HEK293 (cell line): Measurements from ENCODE around the gene MAPKAP1.

ENCODE experiments used
- CTCF ChIA-PET: fragments of 350-600 bp; formaldehyde crosslinking; extraction: SDS; loops from one replicate; lab custom pipeline; 2021; ENCODE audit warnings: antibody characterized with exemption; lab: Yijun Ruan, JAX
- POLR2A ChIA-PET: fragments of 300-600 bp; formaldehyde crosslinking; extraction: SDS; loops from one replicate; lab custom pipeline; 2020; ENCODE audit warnings: antibody characterized with exemption, inconsistent platforms; lab: Yijun Ruan, JAX
- H3K27ac ChIP-seq: fragments of 200-500 bp; sonication (Bioruptor generic); 2 replicates; pipeline ENCODE4 v1.5.1; 2014; ENCODE audit warnings: low read depth, low read length, control low read depth, inconsistent platforms; ENCODE audit errors: extremely low read depth
- H3K36me3 ChIP-seq, 2 experiments: fragments of 200-500 bp in 1 of 2; sonication (Bioruptor generic) in 1 of 2; 1 replicate in 1 of 2; 2 replicates in 1 of 2; pipeline ENCODE4 v1.5.1; 2014 to 2017; ENCODE audit warnings: inconsistent platforms in 2 of 2, low read length in 2 of 2; ENCODE audit not compliant: control insufficient read depth in 2 of 2, insufficient read depth in 1 of 2
- H3K4me1 ChIP-seq: fragments of 200-500 bp; sonication (Bioruptor generic); 2 replicates; pipeline ENCODE4 v1.5.1; 2014; ENCODE audit warnings: mild to moderate bottlenecking, low read length, inconsistent platforms; ENCODE audit not compliant: control insufficient read depth, insufficient read depth
- H3K4me3 ChIP-seq: 2 replicates; pipeline ENCODE4 v1.5.1; 2011; ENCODE audit warnings: low read depth, mild to moderate bottlenecking, control low read depth, low read length, moderate library complexity
- H3K9me3 ChIP-seq: fragments of 200-500 bp; sonication (Bioruptor generic); 2 replicates; pipeline ENCODE4 v1.5.1; 2014; ENCODE audit warnings: low read depth, low read length, inconsistent platforms; ENCODE audit not compliant: control insufficient read depth, insufficient read depth
- HOXD13 ChIP-seq: sonication (generic); formaldehyde crosslinking; IDR thresholded peaks from 2 replicates; pipeline ENCODE4 v1.8.0; 2022; ENCODE audit warnings: missing genetic modification reagents, borderline replicate concordance
- ZFP69B ChIP-seq: fragments of 450-650 bp; formaldehyde crosslinking; IDR thresholded peaks from 2 replicates; pipeline ENCODE4 v1.5.1; 2016; ENCODE audit warnings: missing biosample characterization, missing genetic modification characterization
- ZNF112 ChIP-seq: fragments of 450-650 bp; formaldehyde crosslinking; IDR thresholded peaks from 2 replicates; pipeline ENCODE4 v1.5.0; 2017; ENCODE audit warnings: missing biosample characterization, missing genetic modification characterization
- ZNF121 ChIP-seq: fragments of 450-650 bp; formaldehyde crosslinking; IDR thresholded peaks from 2 replicates; pipeline ENCODE4 v1.5.1; 2016; ENCODE audit warnings: missing biosample characterization, missing genetic modification characterization
- ZNF211 ChIP-seq: fragments of 450-650 bp; formaldehyde crosslinking; IDR thresholded peaks from 2 replicates; pipeline ENCODE4 v1.5.1; 2016; ENCODE audit warnings: low read depth, missing biosample characterization, missing genetic modification characterization
- ZNF223 ChIP-seq: fragments of 450-650 bp; formaldehyde crosslinking; IDR thresholded peaks from 2 replicates; pipeline ENCODE4 v1.5.1; 2016; ENCODE audit warnings: missing biosample characterization, missing genetic modification characterization
- ZNF354C ChIP-seq: fragments of 450-650 bp; formaldehyde crosslinking; IDR thresholded peaks from 2 replicates; pipeline ENCODE4 v1.5.1; 2016; ENCODE audit warnings: missing biosample characterization, missing genetic modification characterization, low read depth, borderline replicate concordance
- ZNF37A ChIP-seq: fragments of 450-650 bp; IDR thresholded peaks from 2 replicates; pipeline ENCODE4 v1.5.1; 2018; ENCODE audit warnings: missing biosample characterization, missing genetic modification characterization
- ZNF423 ChIP-seq: fragments of 450-650 bp; formaldehyde crosslinking; IDR thresholded peaks from 2 replicates; pipeline ENCODE4 v1.5.1; 2016; ENCODE audit warnings: missing biosample characterization, missing genetic modification characterization
- ZNF561 ChIP-seq: fragments of 450-650 bp; IDR thresholded peaks from 2 replicates; pipeline ENCODE4 v1.5.1; 2018; ENCODE audit warnings: missing biosample characterization, missing genetic modification characterization, borderline replicate concordance
- TF ChIP-seq, protein P1 (sequence below): fragments of 450-650 bp; formaldehyde crosslinking; conservative IDR thresholded peaks from 2 replicates; pipeline ENCODE4 v1.5.1; 2016; ENCODE audit warnings: low read depth, missing biosample characterization, missing genetic modification characterization
- TF ChIP-seq, protein P2 (sequence below): fragments of 450-650 bp; formaldehyde crosslinking; IDR thresholded peaks from 2 replicates; pipeline ENCODE4 v1.5.1; 2016; ENCODE audit warnings: missing biosample characterization, missing genetic modification characterization
- TF ChIP-seq, protein P3 (sequence below): fragments of 450-650 bp; formaldehyde crosslinking; IDR thresholded peaks from 2 replicates; pipeline ENCODE4 v1.5.1; 2016; ENCODE audit warnings: missing biosample characterization, missing genetic modification characterization
- TF ChIP-seq, protein P4 (sequence below): fragments of 450-650 bp; formaldehyde crosslinking; IDR thresholded peaks from 2 replicates; pipeline ENCODE4 v1.5.1; 2017; ENCODE audit warnings: missing biosample characterization, missing genetic modification characterization
- TF ChIP-seq, protein P5 (sequence below): fragments of 450-650 bp; formaldehyde crosslinking; IDR thresholded peaks from 2 replicates; pipeline ENCODE4 v1.5.1; 2017; ENCODE audit warnings: missing biosample characterization, mild to moderate bottlenecking, missing genetic modification characterization, moderate library complexity

Gene MAPKAP1

DNA sequence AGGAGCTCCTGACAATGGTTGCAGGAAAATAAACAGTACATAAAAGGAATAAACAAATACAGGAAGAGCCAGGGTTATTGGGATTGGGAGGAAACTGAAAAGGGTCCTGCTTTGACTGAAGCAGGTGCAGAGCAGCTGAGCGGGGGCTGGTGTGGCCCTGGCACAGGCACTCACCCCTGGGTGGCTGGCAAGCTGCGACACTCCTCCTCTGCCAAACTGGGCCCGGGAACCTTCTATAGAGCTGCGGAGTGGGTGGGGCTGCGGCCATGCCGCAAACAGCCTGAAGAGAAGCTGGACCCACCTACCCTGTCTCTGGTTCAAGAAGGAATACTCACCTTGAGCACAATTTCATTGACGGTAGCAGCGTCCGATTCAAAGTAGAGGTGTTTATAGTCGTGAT lies 262.8 kb downstream of the MAPKAP1 start (continued):
- TF ChIP-seq, protein P1, sequence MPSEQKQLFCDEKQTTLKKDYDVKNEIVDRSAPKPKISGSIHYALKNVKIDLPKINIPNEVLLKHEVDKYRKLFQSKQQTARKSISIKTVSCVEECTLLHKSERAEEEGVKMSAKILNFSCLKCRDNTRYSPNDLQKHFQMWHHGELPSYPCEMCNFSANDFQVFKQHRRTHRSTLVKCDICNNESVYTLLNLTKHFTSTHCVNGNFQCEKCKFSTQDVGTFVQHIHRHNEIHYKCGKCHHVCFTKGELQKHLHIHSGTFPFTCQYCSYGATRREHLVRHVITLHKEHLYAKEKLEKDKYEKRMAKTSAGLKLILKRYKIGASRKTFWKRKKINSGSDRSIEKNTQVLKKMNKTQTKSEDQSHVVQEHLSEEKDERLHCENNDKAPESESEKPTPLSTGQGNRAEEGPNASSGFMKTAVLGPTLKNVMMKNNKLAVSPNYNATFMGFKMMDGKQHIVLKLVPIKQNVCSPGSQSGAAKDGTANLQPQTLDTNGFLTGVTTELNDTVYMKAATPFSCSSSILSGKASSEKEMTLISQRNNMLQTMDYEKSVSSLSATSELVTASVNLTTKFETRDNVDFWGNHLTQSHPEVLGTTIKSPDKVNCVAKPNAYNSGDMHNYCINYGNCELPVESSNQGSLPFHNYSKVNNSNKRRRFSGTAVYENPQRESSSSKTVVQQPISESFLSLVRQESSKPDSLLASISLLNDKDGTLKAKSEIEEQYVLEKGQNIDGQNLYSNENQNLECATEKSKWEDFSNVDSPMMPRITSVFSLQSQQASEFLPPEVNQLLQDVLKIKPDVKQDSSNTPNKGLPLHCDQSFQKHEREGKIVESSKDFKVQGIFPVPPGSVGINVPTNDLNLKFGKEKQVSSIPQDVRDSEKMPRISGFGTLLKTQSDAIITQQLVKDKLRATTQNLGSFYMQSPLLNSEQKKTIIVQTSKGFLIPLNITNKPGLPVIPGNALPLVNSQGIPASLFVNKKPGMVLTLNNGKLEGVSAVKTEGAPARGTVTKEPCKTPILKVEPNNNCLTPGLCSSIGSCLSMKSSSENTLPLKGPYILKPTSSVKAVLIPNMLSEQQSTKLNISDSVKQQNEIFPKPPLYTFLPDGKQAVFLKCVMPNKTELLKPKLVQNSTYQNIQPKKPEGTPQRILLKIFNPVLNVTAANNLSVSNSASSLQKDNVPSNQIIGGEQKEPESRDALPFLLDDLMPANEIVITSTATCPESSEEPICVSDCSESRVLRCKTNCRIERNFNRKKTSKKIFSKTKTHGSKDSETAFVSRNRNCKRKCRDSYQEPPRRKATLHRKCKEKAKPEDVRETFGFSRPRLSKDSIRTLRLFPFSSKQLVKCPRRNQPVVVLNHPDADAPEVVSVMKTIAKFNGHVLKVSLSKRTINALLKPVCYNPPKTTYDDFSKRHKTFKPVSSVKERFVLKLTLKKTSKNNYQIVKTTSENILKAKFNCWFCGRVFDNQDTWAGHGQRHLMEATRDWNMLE (tag by site-specific recombination), result no peak
- TF ChIP-seq, protein P2, sequence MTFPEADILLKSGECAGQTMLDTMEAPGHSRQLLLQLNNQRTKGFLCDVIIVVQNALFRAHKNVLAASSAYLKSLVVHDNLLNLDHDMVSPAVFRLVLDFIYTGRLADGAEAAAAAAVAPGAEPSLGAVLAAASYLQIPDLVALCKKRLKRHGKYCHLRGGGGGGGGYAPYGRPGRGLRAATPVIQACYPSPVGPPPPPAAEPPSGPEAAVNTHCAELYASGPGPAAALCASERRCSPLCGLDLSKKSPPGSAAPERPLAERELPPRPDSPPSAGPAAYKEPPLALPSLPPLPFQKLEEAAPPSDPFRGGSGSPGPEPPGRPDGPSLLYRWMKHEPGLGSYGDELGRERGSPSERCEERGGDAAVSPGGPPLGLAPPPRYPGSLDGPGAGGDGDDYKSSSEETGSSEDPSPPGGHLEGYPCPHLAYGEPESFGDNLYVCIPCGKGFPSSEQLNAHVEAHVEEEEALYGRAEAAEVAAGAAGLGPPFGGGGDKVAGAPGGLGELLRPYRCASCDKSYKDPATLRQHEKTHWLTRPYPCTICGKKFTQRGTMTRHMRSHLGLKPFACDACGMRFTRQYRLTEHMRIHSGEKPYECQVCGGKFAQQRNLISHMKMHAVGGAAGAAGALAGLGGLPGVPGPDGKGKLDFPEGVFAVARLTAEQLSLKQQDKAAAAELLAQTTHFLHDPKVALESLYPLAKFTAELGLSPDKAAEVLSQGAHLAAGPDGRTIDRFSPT, result no peak
- TF ChIP-seq, protein P3, sequence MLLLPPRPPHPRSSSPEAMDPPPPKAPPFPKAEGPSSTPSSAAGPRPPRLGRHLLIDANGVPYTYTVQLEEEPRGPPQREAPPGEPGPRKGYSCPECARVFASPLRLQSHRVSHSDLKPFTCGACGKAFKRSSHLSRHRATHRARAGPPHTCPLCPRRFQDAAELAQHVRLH (tag by site-specific recombination), result no peak
- no peak for TF ChIP-seq ZNF423 (tag by site-specific recombination)

DNA sequence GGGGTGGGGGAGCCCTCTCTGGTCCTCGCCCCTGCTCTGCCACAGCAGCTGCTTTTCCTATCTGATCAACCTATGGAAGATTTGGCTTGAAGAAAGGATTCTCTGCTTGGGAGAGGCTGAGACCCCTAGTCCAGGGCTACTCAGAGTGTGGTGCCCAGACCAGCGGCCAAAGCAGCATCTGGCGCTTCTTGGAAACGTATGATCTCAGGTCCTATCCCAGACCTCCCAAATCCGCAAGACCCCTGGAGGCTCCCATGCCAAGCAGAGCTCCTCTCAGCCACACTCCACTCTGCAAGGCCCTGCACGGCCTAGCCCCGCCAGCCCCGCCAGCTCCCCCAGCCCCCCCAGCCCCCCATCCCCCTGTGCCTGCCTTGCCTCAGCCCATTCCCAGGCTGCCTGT lies 263.6 kb downstream of the MAPKAP1 start:
- ChIA-PET POLR2A (no interaction called here), CTCF (no interaction called here)
- peaks cover 0 to 19% of the 10 kb centered on the region in 2 experiments; a peak in 1 of 3 replicates for H3K36me3 ChIP-seq
- TF ChIP-seq ZNF112 (tag by site-specific recombination) (no peak), ZNF211 (tag by site-specific recombination) (no peak), ZFP69B (tag by site-specific recombination) (no peak), ZNF37A (tag by site-specific recombination) (no peak), ZNF121 (tag by site-specific recombination) (no peak), ZNF354C (no peak), ZNF561 (tag by site-specific recombination) (no peak), ZNF223 (tag by site-specific recombination) (no peak), HOXD13 (CRISPR knock-in tag) (no peak)
- TF ChIP-seq, protein P1 (tag by site-specific recombination), result no peak
- TF ChIP-seq, protein P4, sequence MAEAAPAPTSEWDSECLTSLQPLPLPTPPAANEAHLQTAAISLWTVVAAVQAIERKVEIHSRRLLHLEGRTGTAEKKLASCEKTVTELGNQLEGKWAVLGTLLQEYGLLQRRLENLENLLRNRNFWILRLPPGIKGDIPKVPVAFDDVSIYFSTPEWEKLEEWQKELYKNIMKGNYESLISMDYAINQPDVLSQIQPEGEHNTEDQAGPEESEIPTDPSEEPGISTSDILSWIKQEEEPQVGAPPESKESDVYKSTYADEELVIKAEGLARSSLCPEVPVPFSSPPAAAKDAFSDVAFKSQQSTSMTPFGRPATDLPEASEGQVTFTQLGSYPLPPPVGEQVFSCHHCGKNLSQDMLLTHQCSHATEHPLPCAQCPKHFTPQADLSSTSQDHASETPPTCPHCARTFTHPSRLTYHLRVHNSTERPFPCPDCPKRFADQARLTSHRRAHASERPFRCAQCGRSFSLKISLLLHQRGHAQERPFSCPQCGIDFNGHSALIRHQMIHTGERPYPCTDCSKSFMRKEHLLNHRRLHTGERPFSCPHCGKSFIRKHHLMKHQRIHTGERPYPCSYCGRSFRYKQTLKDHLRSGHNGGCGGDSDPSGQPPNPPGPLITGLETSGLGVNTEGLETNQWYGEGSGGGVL (tag by site-specific recombination), result no peak
- TF ChIP-seq, protein P5, sequence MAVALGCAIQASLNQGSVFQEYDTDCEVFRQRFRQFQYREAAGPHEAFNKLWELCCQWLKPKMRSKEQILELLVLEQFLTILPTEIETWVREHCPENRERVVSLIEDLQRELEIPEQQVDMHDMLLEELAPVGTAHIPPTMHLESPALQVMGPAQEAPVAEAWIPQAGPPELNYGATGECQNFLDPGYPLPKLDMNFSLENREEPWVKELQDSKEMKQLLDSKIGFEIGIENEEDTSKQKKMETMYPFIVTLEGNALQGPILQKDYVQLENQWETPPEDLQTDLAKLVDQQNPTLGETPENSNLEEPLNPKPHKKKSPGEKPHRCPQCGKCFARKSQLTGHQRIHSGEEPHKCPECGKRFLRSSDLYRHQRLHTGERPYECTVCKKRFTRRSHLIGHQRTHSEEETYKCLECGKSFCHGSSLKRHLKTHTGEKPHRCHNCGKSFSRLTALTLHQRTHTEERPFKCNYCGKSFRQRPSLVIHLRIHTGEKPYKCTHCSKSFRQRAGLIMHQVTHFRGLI, result no peak
- TF ChIP-seq, all 188 proteins: peak for 0
- Histone ChIP-seq H3K4me1 (no peaks in the 10 kb centered on the region), H3K4me3 (no peak overlapping the region), H3K9me3 (no peaks in the 10 kb centered on the region), H3K27ac (no peak overlapping the region)
